Measurements from ENCODE around the gene RPS6KB1.
"Not testable (repeated sequence)": the region's sequence is repeated elsewhere in the genome, so short reads cannot be mapped to it uniquely, and the experiment has no call there.

- not testable (repeated sequence) for TF ChIP-seq SUZ12 (IDR thresholded peaks at IDR 0.05; ENCODE audit: extremely low read depth, insufficient read depth, insufficient read length); YY1 (IDR thresholded peaks at IDR 0.05; ENCODE audit: insufficient read depth, insufficient read length); ZNF274 (IDR thresholded peaks at IDR 0.05; ENCODE audit: low read depth, low read length)
Observed at GRCh38 chr17:59850311-59850710, 42.6 kb upstream of the RPS6KB1 start.
